GM19240 (cell line): ENCODE measurements around the gene BBS5.

Experiments used
- DNase-seq: peaks from one replicate; pipeline ENCODE4 v3.0.0; 2011; ENCODE audit warnings: low spot score; ENCODE audit not compliant: insufficient read length

BBS5 gene

GRCh38 chr2:169540146-169540545 lies 60.9 kb downstream of the BBS5 start:
- no peak for DNase-seq

GRCh38 chr2:169542433-169542832 lies 63.1 kb downstream of the BBS5 start:
- DNase-seq, result no peak

- no peak for DNase-seq
Measured at GRCh38 chr2:169546756-169547155, 67.5 kb downstream of the BBS5 start.
